Measurements from ENCODE around the gene LRP2BP. TPM values are rescaled to one million over a fixed set of nuclear protein-coding genes. Genes with fewer than 3 reads are reported as not detected.

Gene LRP2BP
- total RNA-seq, 1 donor from 2014 or later = 0.27 TPM

DNA sequence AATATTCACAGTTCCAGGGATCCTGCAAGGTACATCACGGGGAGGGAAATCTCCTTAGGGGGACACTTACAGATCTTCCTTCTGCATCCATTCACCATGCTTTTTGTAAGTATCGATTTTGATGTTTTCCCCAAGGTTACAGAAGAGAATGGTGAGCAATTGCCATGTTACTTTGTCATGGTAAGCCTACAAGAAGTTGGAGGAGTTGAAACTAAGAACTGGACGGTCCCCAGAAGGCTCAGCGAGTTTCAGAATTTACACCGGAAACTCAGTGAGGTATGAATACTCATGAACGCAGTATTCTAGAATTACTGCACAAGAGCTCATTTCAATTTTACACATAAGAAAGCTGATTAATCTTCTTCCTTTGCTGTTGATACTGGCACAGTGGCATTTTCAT is 53.9 kb downstream of the LRP2BP start:
- TF ChIP-seq, protein P1, sequence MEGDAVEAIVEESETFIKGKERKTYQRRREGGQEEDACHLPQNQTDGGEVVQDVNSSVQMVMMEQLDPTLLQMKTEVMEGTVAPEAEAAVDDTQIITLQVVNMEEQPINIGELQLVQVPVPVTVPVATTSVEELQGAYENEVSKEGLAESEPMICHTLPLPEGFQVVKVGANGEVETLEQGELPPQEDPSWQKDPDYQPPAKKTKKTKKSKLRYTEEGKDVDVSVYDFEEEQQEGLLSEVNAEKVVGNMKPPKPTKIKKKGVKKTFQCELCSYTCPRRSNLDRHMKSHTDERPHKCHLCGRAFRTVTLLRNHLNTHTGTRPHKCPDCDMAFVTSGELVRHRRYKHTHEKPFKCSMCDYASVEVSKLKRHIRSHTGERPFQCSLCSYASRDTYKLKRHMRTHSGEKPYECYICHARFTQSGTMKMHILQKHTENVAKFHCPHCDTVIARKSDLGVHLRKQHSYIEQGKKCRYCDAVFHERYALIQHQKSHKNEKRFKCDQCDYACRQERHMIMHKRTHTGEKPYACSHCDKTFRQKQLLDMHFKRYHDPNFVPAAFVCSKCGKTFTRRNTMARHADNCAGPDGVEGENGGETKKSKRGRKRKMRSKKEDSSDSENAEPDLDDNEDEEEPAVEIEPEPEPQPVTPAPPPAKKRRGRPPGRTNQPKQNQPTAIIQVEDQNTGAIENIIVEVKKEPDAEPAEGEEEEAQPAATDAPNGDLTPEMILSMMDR (IDR thresholded peaks at IDR 0.05; ENCODE audit: insufficient read depth, low read depth, low read length) = no peak
- TF ChIP-seq EZH2 (IDR thresholded peaks at IDR 0.05; ENCODE audit: insufficient read depth, low read length) = no peak
- no peak for FAIRE-seq
- H3K27me3 Mint-ChIP-seq (ENCODE audit: low read depth, unreplicated experiment) = no peaks in the 10 kb centered on the region
- H3K36me3 Mint-ChIP-seq (ENCODE audit: low read depth, unreplicated experiment) = peaks cover 29% of the 10 kb centered on the region
- H3K79me2 ChIP-seq (ENCODE audit: insufficient read depth, low read length) = no peaks in the 10 kb centered on the region
- no peaks in the 10 kb centered on the region for H3K27me3 ChIP-seq (ENCODE audit: insufficient read depth, low read length)
- no peak overlapping the region for H3K4me3 ChIP-seq (ENCODE audit: insufficient read depth, low read depth, low read length)
- peaks cover 12% of the 10 kb centered on the region for H3K36me3 ChIP-seq (ENCODE audit: insufficient read depth, low read length)
- H3K9me3 ChIP-seq (ENCODE audit: insufficient read depth, low read depth, low read length) = no peaks in the 10 kb centered on the region
- DNase-seq (ENCODE audit: low read depth) = no peak
- peaks cover 15% of the 10 kb centered on the region for H3K4me1 Mint-ChIP-seq (ENCODE audit: low read depth, unreplicated experiment)
- H3K9ac ChIP-seq (ENCODE audit: low read length) = no peak overlapping the region
- no peak overlapping the region for H3K27ac ChIP-seq (ENCODE audit: low read depth, low read length)
- peaks cover 2% of the 10 kb centered on the region for H3K9me3 Mint-ChIP-seq (ENCODE audit: unreplicated experiment)
- no peaks in the 10 kb centered on the region for H4K20me1 ChIP-seq (ENCODE audit: insufficient read depth, low read length)
- no peak overlapping the region for H3K4me3 Mint-ChIP-seq (ENCODE audit: unreplicated experiment)
- H3K27ac Mint-ChIP-seq (ENCODE audit: unreplicated experiment) = no peak overlapping the region
- H3K4me1 ChIP-seq (ENCODE audit: insufficient read depth, low read length) = peaks cover 12% of the 10 kb centered on the region
- H2AFZ ChIP-seq (ENCODE audit: low read depth, low read length) = no peak overlapping the region
- no peak overlapping the region for H3K4me2 ChIP-seq (ENCODE audit: low read length)

DNA sequence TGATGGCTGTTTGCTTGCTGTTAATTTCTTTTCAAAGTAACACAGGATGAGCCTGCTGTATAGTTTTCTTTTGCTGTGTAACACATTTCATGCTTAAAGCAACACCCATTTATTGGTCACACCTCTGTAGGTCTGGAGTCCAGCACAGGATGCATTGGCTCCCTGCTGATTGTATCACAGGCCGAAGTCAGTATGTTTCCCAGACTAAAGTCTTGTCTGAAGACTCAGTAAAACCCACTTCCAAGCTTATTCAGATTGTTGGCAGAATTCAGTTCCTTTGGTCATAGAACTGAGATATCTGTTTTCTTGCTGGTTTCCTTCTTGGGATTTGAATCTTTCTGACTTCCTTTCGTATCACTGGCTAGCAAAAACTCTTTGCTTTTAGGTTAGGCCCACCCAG is 54.3 kb downstream of the LRP2BP start:
- Histone ChIP-seq H3K4me3 (ENCODE audit: insufficient read depth, low read depth, low read length) (no peak overlapping the region), H3K36me3 (ENCODE audit: insufficient read depth, low read length) (peaks cover 12% of the 10 kb centered on the region), H3K79me2 (ENCODE audit: insufficient read depth, low read length) (no peaks in the 10 kb centered on the region), H3K9ac (ENCODE audit: low read length) (no peak overlapping the region), H3K4me2 (ENCODE audit: low read length) (no peak overlapping the region), H3K27ac (ENCODE audit: low read depth, low read length) (no peak overlapping the region), H3K27me3 (ENCODE audit: insufficient read depth, low read length) (no peaks in the 10 kb centered on the region), H3K4me1 (ENCODE audit: insufficient read depth, low read length) (peaks cover 12% of the 10 kb centered on the region), H3K9me3 (ENCODE audit: insufficient read depth, low read depth, low read length) (no peaks in the 10 kb centered on the region), H2AFZ (ENCODE audit: low read depth, low read length) (no peak overlapping the region), H4K20me1 (ENCODE audit: insufficient read depth, low read length) (no peaks in the 10 kb centered on the region)
- Mint-ChIP-seq H3K9me3 (ENCODE audit: unreplicated experiment) (peaks cover 3% of the 10 kb centered on the region), H3K27me3 (ENCODE audit: low read depth, unreplicated experiment) (no peaks in the 10 kb centered on the region), H3K4me1 (ENCODE audit: low read depth, unreplicated experiment) (peaks cover 13% of the 10 kb centered on the region), H3K27ac (ENCODE audit: unreplicated experiment) (no peak overlapping the region), H3K4me3 (ENCODE audit: unreplicated experiment) (no peak overlapping the region), H3K36me3 (ENCODE audit: low read depth, unreplicated experiment) (peaks cover 29% of the 10 kb centered on the region)
- no peak for FAIRE-seq
- DNase-seq (ENCODE audit: low read depth) = no peak
- TF ChIP-seq, protein P1 (IDR thresholded peaks at IDR 0.05; ENCODE audit: insufficient read depth, low read depth, low read length) = no peak
- TF ChIP-seq EZH2 (IDR thresholded peaks at IDR 0.05; ENCODE audit: insufficient read depth, low read length) = no peak

DNA sequence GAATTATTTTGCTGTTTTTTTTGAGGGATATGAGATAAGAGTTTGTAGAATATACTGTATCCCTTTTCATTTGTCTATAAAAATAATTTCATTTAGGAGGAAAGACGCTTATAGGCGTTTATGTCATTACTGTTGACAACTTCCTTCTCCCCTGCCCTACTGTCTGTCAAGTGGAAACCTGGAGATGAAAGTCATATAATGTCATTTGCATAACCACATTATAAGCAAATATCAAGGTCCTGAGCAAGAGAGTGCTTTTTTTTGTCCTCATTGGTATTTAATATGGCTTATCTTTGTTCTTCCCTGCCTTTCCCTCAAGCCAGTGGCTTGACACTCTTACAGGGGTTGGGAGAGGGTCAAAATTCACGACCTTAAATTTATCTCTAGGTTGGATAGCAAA is 55.8 kb downstream of the LRP2BP start:
- Mint-ChIP-seq H3K36me3 (ENCODE audit: low read depth, unreplicated experiment) (peaks cover 29% of the 10 kb centered on the region), H3K9me3 (ENCODE audit: unreplicated experiment) (peaks cover 5% of the 10 kb centered on the region), H3K27ac (ENCODE audit: unreplicated experiment) (no peak overlapping the region), H3K27me3 (ENCODE audit: low read depth, unreplicated experiment) (no peaks in the 10 kb centered on the region), H3K4me1 (ENCODE audit: low read depth, unreplicated experiment) (peaks cover 9% of the 10 kb centered on the region), H3K4me3 (ENCODE audit: unreplicated experiment) (no peak overlapping the region)
- peaks cover 12% of the 10 kb centered on the region for H3K36me3 ChIP-seq (ENCODE audit: insufficient read depth, low read length)
- no peak for DNase-seq (ENCODE audit: low read depth)
- no peak overlapping the region for H3K4me3 ChIP-seq (ENCODE audit: insufficient read depth, low read depth, low read length)
- H4K20me1 ChIP-seq (ENCODE audit: insufficient read depth, low read length) = no peaks in the 10 kb centered on the region
- H3K27me3 ChIP-seq (ENCODE audit: insufficient read depth, low read length) = no peaks in the 10 kb centered on the region
- no peak overlapping the region for H2AFZ ChIP-seq (ENCODE audit: low read depth, low read length)
- H3K9me3 ChIP-seq (ENCODE audit: insufficient read depth, low read depth, low read length) = no peaks in the 10 kb centered on the region
- peaks cover 8% of the 10 kb centered on the region for H3K4me1 ChIP-seq (ENCODE audit: insufficient read depth, low read length)
- no peaks in the 10 kb centered on the region for H3K79me2 ChIP-seq (ENCODE audit: insufficient read depth, low read length)
- no peak for TF ChIP-seq EZH2 (IDR thresholded peaks at IDR 0.05; ENCODE audit: insufficient read depth, low read length)
- TF ChIP-seq, protein P1 (IDR thresholded peaks at IDR 0.05; ENCODE audit: insufficient read depth, low read depth, low read length) = no peak
- H3K27ac ChIP-seq (ENCODE audit: low read depth, low read length) = no peak overlapping the region
- H3K9ac ChIP-seq (ENCODE audit: low read length) = no peak overlapping the region
- no peak overlapping the region for H3K4me2 ChIP-seq (ENCODE audit: low read length)
- FAIRE-seq = no peak
